ENCODE data around the gene LRP1B.

DNA sequence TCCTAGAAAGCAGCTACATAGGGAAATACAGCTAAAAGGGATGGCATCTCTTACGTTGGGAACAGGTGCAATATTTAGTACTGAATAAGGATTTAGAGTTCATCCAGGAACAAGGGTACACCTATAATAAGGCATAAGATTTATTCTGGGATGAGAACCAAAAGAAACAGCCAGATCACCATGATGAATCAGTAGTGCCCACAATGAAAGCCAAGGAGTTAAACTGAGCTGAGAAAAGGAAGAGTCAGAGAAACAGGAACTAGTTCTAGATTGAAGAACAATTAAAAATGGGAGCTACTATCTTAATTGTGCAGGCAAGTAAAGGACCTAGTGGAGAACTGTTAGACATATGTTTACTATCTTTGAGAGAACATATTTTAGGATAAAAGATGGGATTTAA lies 692.3 kb downstream of the LRP1B start:
- TF ChIP-seq, protein P1, sequence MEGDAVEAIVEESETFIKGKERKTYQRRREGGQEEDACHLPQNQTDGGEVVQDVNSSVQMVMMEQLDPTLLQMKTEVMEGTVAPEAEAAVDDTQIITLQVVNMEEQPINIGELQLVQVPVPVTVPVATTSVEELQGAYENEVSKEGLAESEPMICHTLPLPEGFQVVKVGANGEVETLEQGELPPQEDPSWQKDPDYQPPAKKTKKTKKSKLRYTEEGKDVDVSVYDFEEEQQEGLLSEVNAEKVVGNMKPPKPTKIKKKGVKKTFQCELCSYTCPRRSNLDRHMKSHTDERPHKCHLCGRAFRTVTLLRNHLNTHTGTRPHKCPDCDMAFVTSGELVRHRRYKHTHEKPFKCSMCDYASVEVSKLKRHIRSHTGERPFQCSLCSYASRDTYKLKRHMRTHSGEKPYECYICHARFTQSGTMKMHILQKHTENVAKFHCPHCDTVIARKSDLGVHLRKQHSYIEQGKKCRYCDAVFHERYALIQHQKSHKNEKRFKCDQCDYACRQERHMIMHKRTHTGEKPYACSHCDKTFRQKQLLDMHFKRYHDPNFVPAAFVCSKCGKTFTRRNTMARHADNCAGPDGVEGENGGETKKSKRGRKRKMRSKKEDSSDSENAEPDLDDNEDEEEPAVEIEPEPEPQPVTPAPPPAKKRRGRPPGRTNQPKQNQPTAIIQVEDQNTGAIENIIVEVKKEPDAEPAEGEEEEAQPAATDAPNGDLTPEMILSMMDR (IDR thresholded peaks at IDR 0.05; ENCODE audit: borderline replicate concordance, extremely low read depth, low read length, poor library complexity, severe bottlenecking): no peak
- no peak for TF ChIP-seq EZH2 (IDR thresholded peaks at IDR 0.05; ENCODE audit: borderline replicate concordance, low read depth, low read length, severe bottlenecking)

All from DND-41 (cell line).